SK-N-SH treated with all-trans-retinoic acid at 6 μM for 48 hours (cell line): ENCODE data around the gene MYO15B.

ENCODE experiments used
- ATAC-seq: fragments of 200-7000 bp; cut with Tn5 transposase; 3 replicates; pipeline ENCODE4 v1.9.1; 2020; ENCODE audit warnings: mild to moderate bottlenecking, moderate library complexity
- ARNTL ChIP-seq: fragments of 450-650 bp; formaldehyde crosslinking; IDR thresholded peaks from 2 replicates; pipeline ENCODE4 v1.5.0; 2020; ENCODE audit warnings: low read depth, mild to moderate bottlenecking, moderate library complexity, borderline replicate concordance
- BACH2 ChIP-seq: fragments of 250-450 bp; sonication (Bioruptor Pico); IDR thresholded peaks from 2 replicates; pipeline ENCODE4 v1.9.0; 2021; ENCODE audit warnings: mild to moderate bottlenecking, borderline replicate concordance
- CREB5 ChIP-seq: fragments of 250-450 bp; sonication (Bioruptor Pico); IDR thresholded peaks from 2 replicates; pipeline ENCODE4 v1.5.1; 2020; ENCODE audit warnings: low read depth, mild to moderate bottlenecking, moderate library complexity
- CSDC2 ChIP-seq: fragments of 250-450 bp; sonication (Bioruptor Pico); IDR thresholded peaks from 2 replicates; pipeline ENCODE4 v1.5.0; 2020; ENCODE audit warnings: mild to moderate bottlenecking, moderate library complexity
- CSRNP3 ChIP-seq: fragments of 250-450 bp; sonication (Bioruptor Pico); IDR thresholded peaks from 2 replicates; pipeline ENCODE4 v1.5.1; 2021; ENCODE audit warnings: mild to moderate bottlenecking, moderate library complexity
- ESRRG ChIP-seq: fragments of 250-450 bp; sonication (Bioruptor Pico); IDR thresholded peaks from 2 replicates; pipeline ENCODE4 v1.6.1; 2021; ENCODE audit warnings: mild to moderate bottlenecking
- GLIS3 ChIP-seq: fragments of 250-450 bp; sonication (Bioruptor Pico); IDR thresholded peaks from 2 replicates; pipeline ENCODE4 v1.5.0; 2020; ENCODE audit warnings: mild to moderate bottlenecking, moderate library complexity
- ISL1 ChIP-seq: fragments of 250-450 bp; sonication (Bioruptor Pico); IDR thresholded peaks from 2 replicates; pipeline ENCODE4 v2.1.2; 2022; ENCODE audit warnings: mild to moderate bottlenecking, moderate library complexity
- PPARA ChIP-seq: fragments of 250-450 bp; sonication (Bioruptor Pico); IDR thresholded peaks from 2 replicates; pipeline ENCODE4 v1.5.0; 2020; ENCODE audit warnings: mild to moderate bottlenecking, borderline replicate concordance
- RARB ChIP-seq: fragments of 250-450 bp; sonication (Bioruptor Pico); IDR thresholded peaks from 2 replicates; pipeline ENCODE4 v1.8.0; 2021; ENCODE audit warnings: mild to moderate bottlenecking, moderate library complexity
- SNAI2 ChIP-seq: fragments of 250-450 bp; sonication (Bioruptor Pico); IDR thresholded peaks from 2 replicates; pipeline ENCODE4 v1.5.0; 2020; ENCODE audit warnings: mild to moderate bottlenecking, moderate library complexity
- TCF4 ChIP-seq: fragments of 250-450 bp; sonication (Bioruptor Pico); IDR thresholded peaks from 2 replicates; pipeline ENCODE4 v1.8.0; 2021; ENCODE audit warnings: mild to moderate bottlenecking, moderate library complexity, borderline replicate concordance
- TOX ChIP-seq: fragments of 250-450 bp; sonication (Bioruptor Pico); IDR thresholded peaks from 2 replicates; pipeline ENCODE4 v1.8.0; 2021; ENCODE audit warnings: mild to moderate bottlenecking, moderate library complexity, borderline replicate concordance
- TSHZ2 ChIP-seq: fragments of 250-450 bp; sonication (Bioruptor Pico); IDR thresholded peaks from 2 replicates; pipeline ENCODE4 v1.5.0; 2020; ENCODE audit warnings: mild to moderate bottlenecking, moderate library complexity
- ZFP3 ChIP-seq: fragments of 250-450 bp; sonication (Bioruptor Pico); IDR thresholded peaks from 2 replicates; pipeline ENCODE4 v1.5.0; 2020; ENCODE audit warnings: mild to moderate bottlenecking, moderate library complexity
- ZFP30 ChIP-seq: fragments of 450-650 bp; formaldehyde crosslinking; IDR thresholded peaks from 2 replicates; pipeline ENCODE4 v1.5.0; 2022; ENCODE audit warnings: mild to moderate bottlenecking, moderate library complexity
- ZNF565 ChIP-seq: fragments of 450-650 bp; formaldehyde crosslinking; conservative IDR thresholded peaks from 2 replicates; pipeline ENCODE4 v1.5.0; 2020; ENCODE audit warnings: low read depth, mild to moderate bottlenecking, moderate library complexity
- ZNF70 ChIP-seq: fragments of 450-650 bp; formaldehyde crosslinking; IDR thresholded peaks from 2 replicates; pipeline ENCODE4 v1.5.0; 2020; ENCODE audit warnings: mild to moderate bottlenecking, moderate library complexity
- ZNF8 ChIP-seq: fragments of 450-650 bp; formaldehyde crosslinking; IDR thresholded peaks from 2 replicates; pipeline ENCODE4 v1.5.0; 2020; ENCODE audit warnings: mild to moderate bottlenecking, moderate library complexity
- TF ChIP-seq, protein P1 (sequence below): fragments of 250-450 bp; sonication (Bioruptor Pico); IDR thresholded peaks from 2 replicates; pipeline ENCODE4 v1.8.0; 2021; ENCODE audit warnings: low read depth, mild to moderate bottlenecking, moderate library complexity, borderline replicate concordance
- TF ChIP-seq, protein P2 (sequence below): fragments of 250-450 bp; sonication (Bioruptor Pico); IDR thresholded peaks from 2 replicates; pipeline ENCODE4 v1.8.0; 2020; ENCODE audit warnings: mild to moderate bottlenecking, moderate library complexity, borderline replicate concordance

The MYO15B gene

DNA sequence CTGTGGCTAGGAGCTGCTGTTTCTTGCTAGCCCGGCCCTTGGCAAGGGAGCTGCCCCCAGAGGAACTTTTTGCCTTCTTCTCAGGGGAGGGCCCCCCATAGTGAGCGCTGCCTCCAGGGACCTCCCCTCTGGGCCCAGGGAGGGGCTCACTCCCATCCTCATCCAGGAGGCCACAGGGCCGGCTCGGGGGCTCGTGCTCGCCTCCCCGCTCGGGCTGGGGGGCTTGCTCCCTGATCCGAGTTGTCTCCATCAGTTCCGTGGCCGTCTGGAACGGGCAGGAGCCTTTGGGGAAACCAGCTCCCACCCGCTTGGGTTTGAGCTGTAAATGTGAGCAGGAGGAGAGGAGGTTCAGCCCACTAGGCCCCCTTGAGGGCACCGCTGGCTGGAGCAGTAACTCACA lies 41.6 kb downstream of the MYO15B start (continued):
- TF ChIP-seq, protein P1, sequence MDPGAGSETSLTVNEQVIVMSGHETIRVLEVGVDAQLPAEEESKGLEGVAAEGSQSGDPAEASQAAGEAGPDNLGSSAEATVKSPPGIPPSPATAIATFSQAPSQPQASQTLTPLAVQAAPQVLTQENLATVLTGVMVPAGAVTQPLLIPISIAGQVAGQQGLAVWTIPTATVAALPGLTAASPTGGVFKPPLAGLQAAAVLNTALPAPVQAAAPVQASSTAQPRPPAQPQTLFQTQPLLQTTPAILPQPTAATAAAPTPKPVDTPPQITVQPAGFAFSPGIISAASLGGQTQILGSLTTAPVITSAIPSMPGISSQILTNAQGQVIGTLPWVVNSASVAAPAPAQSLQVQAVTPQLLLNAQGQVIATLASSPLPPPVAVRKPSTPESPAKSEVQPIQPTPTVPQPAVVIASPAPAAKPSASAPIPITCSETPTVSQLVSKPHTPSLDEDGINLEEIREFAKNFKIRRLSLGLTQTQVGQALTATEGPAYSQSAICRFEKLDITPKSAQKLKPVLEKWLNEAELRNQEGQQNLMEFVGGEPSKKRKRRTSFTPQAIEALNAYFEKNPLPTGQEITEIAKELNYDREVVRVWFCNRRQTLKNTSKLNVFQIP (CRISPR knock-in tag), result no peak
- TF ChIP-seq ESRRG (CRISPR knock-in tag) (no peak), SNAI2 (CRISPR knock-in tag) (no peak), CSDC2 (no peak)

DNA sequence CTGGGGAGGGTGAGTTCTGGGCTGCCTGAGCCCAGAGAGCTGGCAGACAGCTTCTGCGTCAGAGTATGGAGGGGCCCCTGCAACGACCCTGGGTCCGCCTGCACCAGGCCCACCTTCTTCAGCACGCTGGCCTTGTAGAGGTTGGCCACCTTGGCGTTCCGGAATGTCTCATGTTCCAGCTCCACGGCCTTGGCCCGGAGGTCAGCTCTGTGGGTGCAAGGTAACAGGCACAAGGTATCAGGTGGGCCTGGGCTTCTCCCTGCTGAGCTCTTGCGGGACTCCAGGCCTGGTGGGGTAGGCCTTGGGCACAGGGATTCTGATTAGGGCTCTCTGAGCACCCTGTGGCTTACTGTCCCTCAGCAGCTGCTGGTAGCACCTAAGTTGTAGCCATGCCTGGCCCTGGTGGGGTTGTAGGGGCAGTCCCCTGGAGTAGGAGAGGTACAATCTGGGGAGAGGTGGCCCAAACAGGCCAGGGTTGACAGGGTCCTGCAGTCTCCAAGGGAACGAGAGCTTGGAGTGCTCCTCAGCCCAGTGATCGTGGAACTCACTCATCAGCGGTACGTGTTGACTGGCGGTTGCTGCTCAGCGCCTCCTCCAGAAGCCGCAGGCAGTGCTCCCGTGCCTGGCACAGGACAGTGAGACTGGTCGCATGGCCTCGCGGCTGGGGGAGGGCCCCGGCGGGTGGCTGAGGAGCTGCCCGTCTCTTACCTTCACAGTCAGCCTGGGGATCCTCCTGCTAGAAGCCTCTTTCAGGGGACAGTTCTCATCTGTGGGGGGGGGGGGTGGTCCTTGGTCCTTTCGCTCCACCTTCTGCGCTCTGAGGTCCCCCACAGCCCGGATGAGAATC lies 42.7 kb downstream of the MYO15B start:
- TF ChIP-seq CSRNP3 (CRISPR knock-in tag) (no peak), CSDC2 (no peak), ZFP3 (CRISPR knock-in tag) (no peak), BACH2 (CRISPR knock-in tag) (no peak), TOX (CRISPR knock-in tag) (no peak), SNAI2 (CRISPR knock-in tag) (no peak), TSHZ2 (CRISPR knock-in tag) (no peak), PPARA (CRISPR knock-in tag) (no peak), ZNF8 (CRISPR knock-in tag) (no peak), GLIS3 (CRISPR knock-in tag) (no peak), ZNF70 (no peak), ZNF565 (CRISPR knock-in tag) (no peak), CREB5 (CRISPR knock-in tag) (no peak), TCF4 (no peak), ISL1 (CRISPR knock-in tag) (no peak), ARNTL (CRISPR knock-in tag) (no peak), RARB (no peak), ZFP30 (CRISPR knock-in tag) (no peak)
- TF ChIP-seq, protein P2, sequence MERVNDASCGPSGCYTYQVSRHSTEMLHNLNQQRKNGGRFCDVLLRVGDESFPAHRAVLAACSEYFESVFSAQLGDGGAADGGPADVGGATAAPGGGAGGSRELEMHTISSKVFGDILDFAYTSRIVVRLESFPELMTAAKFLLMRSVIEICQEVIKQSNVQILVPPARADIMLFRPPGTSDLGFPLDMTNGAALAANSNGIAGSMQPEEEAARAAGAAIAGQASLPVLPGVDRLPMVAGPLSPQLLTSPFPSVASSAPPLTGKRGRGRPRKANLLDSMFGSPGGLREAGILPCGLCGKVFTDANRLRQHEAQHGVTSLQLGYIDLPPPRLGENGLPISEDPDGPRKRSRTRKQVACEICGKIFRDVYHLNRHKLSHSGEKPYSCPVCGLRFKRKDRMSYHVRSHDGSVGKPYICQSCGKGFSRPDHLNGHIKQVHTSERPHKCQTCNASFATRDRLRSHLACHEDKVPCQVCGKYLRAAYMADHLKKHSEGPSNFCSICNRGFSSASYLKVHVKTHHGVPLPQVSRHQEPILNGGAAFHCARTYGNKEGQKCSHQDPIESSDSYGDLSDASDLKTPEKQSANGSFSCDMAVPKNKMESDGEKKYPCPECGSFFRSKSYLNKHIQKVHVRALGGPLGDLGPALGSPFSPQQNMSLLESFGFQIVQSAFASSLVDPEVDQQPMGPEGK (CRISPR knock-in tag), result no peak
- TF ChIP-seq, protein P1 (CRISPR knock-in tag), result no peak
- no peak for ATAC-seq
